Measurements from ENCODE around the gene TNC.

Gene TNC

DNA sequence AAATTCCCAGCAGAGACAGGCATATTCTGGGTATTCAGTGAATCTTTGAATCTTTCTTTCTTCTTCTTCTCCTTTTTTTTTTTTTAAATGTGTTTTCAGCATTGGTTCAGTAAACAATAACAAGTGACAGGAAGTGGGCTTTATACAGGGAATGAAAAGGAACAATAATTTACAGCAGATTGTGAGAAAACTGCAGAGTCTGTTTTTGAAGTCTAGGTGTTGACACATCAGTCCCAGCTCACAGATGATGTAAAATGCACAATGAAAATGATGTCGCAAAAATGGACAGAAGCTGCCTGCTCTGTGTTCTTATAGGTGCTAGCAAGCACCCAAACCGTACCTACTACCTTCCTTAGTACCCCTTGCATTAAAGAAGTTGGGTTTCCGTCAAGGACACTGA is 38.8 kb downstream of the TNC start:
- TF ChIP-seq, protein P1, sequence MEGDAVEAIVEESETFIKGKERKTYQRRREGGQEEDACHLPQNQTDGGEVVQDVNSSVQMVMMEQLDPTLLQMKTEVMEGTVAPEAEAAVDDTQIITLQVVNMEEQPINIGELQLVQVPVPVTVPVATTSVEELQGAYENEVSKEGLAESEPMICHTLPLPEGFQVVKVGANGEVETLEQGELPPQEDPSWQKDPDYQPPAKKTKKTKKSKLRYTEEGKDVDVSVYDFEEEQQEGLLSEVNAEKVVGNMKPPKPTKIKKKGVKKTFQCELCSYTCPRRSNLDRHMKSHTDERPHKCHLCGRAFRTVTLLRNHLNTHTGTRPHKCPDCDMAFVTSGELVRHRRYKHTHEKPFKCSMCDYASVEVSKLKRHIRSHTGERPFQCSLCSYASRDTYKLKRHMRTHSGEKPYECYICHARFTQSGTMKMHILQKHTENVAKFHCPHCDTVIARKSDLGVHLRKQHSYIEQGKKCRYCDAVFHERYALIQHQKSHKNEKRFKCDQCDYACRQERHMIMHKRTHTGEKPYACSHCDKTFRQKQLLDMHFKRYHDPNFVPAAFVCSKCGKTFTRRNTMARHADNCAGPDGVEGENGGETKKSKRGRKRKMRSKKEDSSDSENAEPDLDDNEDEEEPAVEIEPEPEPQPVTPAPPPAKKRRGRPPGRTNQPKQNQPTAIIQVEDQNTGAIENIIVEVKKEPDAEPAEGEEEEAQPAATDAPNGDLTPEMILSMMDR (IDR thresholded peaks at IDR 0.05): no peak

DNA sequence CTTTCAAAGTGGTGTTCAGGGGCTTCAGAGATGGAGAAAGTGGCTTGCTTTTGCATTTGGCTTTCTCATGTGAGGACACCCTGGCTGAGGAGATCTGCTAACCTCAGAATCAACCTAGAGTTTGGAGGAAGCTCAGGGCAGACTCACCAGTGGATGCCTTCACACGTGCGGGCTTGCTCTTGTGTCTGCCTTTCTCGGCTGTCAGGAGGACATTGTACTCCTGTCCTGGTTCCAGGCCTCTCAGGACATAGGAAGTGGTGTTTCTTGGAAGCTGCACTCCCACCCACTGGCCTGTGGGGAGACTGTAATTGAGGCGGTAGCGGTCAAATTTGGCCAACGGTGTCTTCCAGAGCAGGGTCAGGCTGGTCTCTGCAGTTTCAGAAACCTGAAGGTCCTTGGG is 44.5 kb downstream of the TNC start:
- TF ChIP-seq, protein P1 (IDR thresholded peaks at IDR 0.05): no peak
- no peak for DNase-seq (ENCODE audit: low spot score)
- H3K27ac ChIP-seq: no peak overlapping the region

More for the DNA sequence above, 38.8 kb downstream of the TNC start:
- Histone ChIP-seq H3K27ac (no peak overlapping the region), H3K4me3 (no peak overlapping the region)
- no peak for DNase-seq (ENCODE audit: low spot score)

DNA sequence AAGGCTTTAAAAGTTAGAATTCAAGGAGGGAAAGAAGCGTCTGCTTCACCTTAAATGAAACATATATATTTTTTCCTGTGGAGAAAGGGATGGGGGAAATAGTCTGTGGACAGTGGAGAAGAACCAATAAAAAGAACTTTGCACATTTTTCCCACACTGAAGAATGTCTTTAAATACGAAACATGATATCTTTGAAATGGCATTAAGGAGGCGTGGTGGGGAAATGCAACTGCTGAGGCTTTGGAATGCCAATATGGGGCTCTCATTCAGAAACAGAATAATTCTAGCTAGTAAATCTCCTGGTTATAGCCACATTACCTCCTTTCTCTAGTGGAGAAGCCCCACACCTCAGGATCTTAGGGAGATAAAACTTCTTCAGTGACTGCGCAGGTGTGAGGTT is 46.8 kb downstream of the TNC start:
- DNase-seq (ENCODE audit: low spot score): no peak
- TF ChIP-seq, protein P1 (IDR thresholded peaks at IDR 0.05): no peak
- H3K27ac ChIP-seq: no peak overlapping the region
- no peak overlapping the region for H3K4me3 ChIP-seq

More for the DNA sequence above, 44.5 kb downstream of the TNC start:
- no peak overlapping the region for H3K4me3 ChIP-seq

DNA sequence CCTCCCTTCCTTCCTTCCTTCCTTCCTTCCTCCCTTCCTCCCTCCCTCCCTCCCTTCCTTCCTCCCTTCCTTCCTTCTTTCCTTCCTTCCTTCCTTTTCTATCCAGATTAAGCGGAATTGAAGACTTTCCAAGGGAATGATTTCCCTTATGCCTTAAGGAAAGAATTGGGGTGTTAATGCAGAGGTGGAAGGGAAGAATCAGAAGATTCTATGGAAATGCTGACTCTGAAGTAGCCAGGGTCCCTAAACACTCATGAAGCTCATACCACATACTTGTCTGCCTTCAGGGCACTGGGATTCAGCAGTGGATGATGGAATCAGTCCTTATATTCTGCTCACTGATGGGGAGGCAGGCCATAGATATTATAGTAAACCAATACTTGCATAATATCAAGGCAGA is 48.2 kb downstream of the TNC start:
- TF ChIP-seq, protein P1 (IDR thresholded peaks at IDR 0.05): no peak
- Histone ChIP-seq H3K4me3 (no peak overlapping the region), H3K27ac (no peak overlapping the region)
- no peak for DNase-seq (ENCODE audit: low spot score)

DNA sequence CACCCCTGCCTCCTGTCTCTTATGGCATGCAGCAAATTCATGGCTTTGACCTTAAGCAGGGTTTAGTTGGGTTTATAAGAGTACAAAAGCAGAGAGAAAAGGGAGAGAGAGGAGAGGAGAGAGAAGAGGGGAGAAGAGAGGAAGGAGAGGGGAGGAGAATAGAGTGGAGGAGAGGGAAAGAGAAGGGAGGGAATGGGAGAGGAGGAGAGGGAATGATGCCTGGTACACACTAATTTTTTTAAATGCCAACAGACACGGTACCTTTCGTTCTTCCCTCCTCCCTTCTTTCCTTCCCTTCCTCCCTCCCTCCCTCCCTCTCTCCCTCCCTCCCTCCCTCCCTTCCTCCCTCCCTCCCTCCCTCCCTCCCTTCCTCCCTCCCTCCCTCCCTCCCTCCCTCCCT is 48.7 kb downstream of the TNC start:
- H3K27ac ChIP-seq: no peak overlapping the region
- DNase-seq (ENCODE audit: low spot score): no peak
- TF ChIP-seq, protein P1 (IDR thresholded peaks at IDR 0.05): no peak
- H3K4me3 ChIP-seq: no peak overlapping the region

DNA sequence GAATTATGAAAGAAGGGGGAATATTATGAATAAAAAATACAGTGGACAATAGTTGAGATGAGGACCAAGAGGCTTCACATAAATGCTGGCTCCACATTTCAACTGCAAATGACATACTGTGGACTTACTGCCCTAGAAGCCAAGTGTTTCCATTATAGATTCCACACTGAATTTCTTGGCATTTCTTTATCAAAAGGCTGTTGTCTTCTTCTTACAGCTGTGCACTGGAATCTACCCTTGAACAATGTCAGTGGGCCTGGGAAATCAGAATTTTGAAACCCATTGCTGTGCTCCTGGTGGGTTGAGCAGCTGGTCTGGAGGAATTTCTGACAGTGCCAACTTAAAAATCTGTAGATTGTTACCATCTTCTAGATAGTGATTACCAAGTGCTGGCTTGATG is 49.9 kb downstream of the TNC start:
- TF ChIP-seq, protein P1 (IDR thresholded peaks at IDR 0.05): no peak
- no peak for DNase-seq (ENCODE audit: low spot score)
- Histone ChIP-seq H3K27ac (no peak overlapping the region), H3K4me3 (no peak overlapping the region)

DNA sequence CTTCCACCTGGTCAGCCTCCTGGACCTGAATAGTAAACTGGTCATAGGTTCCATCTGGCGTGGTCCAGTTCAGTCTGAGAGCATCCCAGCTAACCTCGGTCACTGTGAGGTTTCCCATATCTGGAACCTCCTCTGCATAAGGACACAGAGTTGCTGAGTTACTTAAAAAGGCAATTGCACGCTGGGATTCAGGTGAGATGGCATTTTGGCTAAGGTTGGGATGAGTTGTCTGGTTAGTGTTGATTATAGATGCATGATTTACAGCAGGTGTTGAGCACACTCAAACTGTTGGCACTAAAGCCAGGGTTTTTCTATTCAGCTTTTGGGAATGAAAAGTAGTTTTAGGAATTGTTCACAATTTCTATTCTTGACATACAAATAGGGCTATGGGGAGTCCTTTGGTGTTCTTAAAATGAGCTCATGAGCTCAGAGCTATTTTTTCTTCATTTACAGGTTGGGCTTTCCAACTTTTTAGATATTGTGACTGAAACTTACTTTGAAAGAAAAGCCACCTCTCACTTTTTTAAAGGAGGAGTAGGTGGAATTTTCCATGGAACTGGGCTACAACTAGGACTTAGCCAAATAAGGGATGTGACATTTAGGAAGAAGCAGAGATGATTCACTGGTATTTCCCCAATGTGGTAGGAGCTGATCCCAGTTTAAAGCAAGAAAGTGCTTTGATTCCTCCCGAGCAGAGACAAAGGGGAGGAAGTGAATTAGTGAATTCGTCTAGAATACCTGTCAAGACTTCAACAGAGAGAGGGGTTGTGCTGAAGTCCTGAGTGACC is 54.7 kb downstream of the TNC start:
- DNase-seq (ENCODE audit: low spot score): no peak
- H3K27ac ChIP-seq: peak overlapping the region; percentile 49 to 73
- TF ChIP-seq, protein P1 (IDR thresholded peaks at IDR 0.05): no peak
- no peak overlapping the region for H3K4me3 ChIP-seq
